ENCODE measurements around the gene IL6ST.
A peak's percentile ranks its signal among the peaks of the same experiment; 100 is the strongest.

IL6ST gene

DNA sequence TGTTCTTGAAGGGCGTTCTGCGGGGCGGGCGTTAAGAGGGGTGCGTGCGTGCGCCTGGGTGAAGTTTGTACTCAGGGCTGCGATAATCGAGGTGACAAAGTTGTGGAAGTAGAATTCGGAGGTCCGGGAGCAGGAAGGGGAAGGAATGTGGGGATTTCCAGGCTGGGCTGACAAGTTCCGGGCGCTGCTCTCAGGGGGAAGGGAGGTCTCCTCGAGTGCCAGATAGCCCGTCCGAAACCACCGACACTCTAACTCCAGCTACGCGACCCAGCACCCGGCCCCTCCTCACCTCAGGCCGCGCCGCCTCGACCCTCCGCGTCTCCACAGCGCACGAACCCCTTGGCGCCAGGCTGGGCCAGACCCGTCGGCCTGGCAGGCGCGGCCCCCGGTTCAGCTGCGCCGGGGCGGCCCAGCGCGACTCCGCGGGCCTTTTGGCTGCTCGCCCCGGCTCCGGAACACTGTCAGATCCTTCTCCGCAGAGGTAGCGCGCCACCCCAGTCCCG, at the start of gene IL6ST (continued):
- peak; percentile 76 for TF ChIP-seq ZBTB11 (tag by site-specific recombination; conservative IDR thresholded peaks at IDR 0.05; ENCODE audit: low read depth)
- peak; percentile 47; the same call in 1 of the 2 replicates for TF ChIP-seq ZNF10 (tag by site-specific recombination; IDR thresholded peaks at IDR 0.05)
- no peak for TF ChIP-seq ZNF488 (tag by site-specific recombination; IDR thresholded peaks at IDR 0.05)
- TF ChIP-seq ZBTB1 (tag by site-specific recombination; IDR thresholded peaks at IDR 0.05), result peak; percentile 55; the same call in 1 of the 2 replicates
- TF ChIP-seq, protein P1, sequence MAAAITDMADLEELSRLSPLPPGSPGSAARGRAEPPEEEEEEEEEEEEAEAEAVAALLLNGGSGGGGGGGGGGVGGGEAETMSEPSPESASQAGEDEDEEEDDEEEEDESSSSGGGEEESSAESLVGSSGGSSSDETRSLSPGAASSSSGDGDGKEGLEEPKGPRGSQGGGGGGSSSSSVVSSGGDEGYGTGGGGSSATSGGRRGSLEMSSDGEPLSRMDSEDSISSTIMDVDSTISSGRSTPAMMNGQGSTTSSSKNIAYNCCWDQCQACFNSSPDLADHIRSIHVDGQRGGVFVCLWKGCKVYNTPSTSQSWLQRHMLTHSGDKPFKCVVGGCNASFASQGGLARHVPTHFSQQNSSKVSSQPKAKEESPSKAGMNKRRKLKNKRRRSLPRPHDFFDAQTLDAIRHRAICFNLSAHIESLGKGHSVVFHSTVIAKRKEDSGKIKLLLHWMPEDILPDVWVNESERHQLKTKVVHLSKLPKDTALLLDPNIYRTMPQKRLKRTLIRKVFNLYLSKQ (tag by site-specific recombination; IDR thresholded peaks at IDR 0.05; ENCODE audit: borderline replicate concordance), result no peak
- peak; percentile 75; the same call in 1 of the 2 replicates for TF ChIP-seq ZFP37 (tag by site-specific recombination; IDR thresholded peaks at IDR 0.05)
- TF ChIP-seq, protein P2, sequence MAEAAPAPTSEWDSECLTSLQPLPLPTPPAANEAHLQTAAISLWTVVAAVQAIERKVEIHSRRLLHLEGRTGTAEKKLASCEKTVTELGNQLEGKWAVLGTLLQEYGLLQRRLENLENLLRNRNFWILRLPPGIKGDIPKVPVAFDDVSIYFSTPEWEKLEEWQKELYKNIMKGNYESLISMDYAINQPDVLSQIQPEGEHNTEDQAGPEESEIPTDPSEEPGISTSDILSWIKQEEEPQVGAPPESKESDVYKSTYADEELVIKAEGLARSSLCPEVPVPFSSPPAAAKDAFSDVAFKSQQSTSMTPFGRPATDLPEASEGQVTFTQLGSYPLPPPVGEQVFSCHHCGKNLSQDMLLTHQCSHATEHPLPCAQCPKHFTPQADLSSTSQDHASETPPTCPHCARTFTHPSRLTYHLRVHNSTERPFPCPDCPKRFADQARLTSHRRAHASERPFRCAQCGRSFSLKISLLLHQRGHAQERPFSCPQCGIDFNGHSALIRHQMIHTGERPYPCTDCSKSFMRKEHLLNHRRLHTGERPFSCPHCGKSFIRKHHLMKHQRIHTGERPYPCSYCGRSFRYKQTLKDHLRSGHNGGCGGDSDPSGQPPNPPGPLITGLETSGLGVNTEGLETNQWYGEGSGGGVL (tag by site-specific recombination; IDR thresholded peaks at IDR 0.05), result peak; percentile 12; the same call in 1 of the 2 replicates
- no peak for TF ChIP-seq YY2 (tag by site-specific recombination; IDR thresholded peaks at IDR 0.05)
- peak; percentile 77 for TF ChIP-seq ZNF501 (tag by site-specific recombination; IDR thresholded peaks at IDR 0.05)
- TF ChIP-seq ZNF621 (tag by site-specific recombination; IDR thresholded peaks at IDR 0.05), result no peak
- TF ChIP-seq ZNF600 (tag by site-specific recombination; IDR thresholded peaks at IDR 0.05), result peak; percentile 93
- peak; percentile 70 for TF ChIP-seq ZNF692 (tag by site-specific recombination; IDR thresholded peaks at IDR 0.05)
- peak; percentile 99 for TF ChIP-seq MZF1 (tag by site-specific recombination; IDR thresholded peaks at IDR 0.05; ENCODE audit: borderline replicate concordance)
- TF ChIP-seq FEZF1 (tag by site-specific recombination; IDR thresholded peaks at IDR 0.05), result peak; percentile 79
- TF ChIP-seq ZNF561 (tag by site-specific recombination; IDR thresholded peaks at IDR 0.05; ENCODE audit: borderline replicate concordance), result peak; percentile 94; the same call in 1 of the 2 replicates
- TF ChIP-seq ZNF133 (tag by site-specific recombination; IDR thresholded peaks at IDR 0.05), result 0 out of 2 replicates have a peak, but pooled peaks have one; percentile 32
- TF ChIP-seq ZBTB17 (tag by site-specific recombination; IDR thresholded peaks at IDR 0.05), result peak; percentile 77
- peak; percentile 72 for TF ChIP-seq ZBTB10 (tag by site-specific recombination; IDR thresholded peaks at IDR 0.05)

Measured in HEK293 (cell line).